Measurements from ENCODE around the gene MYBPHL. TPM values are rescaled to one million over a fixed set of nuclear protein-coding genes. Genes with fewer than 3 reads are reported as not detected.
A peak's percentile ranks its signal among the peaks of the same experiment; 100 is the strongest.

Gene MYBPHL
- total RNA-seq, 6 experiments from 2014 or later = not detected

- no peak for TF ChIP-seq CTCF (IDR thresholded peaks at IDR 0.05)
- no peak for TF ChIP-seq POLR2A (IDR thresholded peaks at IDR 0.05)
- Histone ChIP-seq H3K9me3 (no peaks in the 10 kb centered on the region), H3K36me3 (no peaks in the 10 kb centered on the region), H3K4me3 (peak overlapping the region in 1 of 3 donors; percentile 27), H3K4me1 (peaks cover 0 to 41% (median 14%) of the 10 kb centered on the region in 4 donors), H3K27ac (peak overlapping the region in 1 of 3 donors; percentile 88), H3K27me3 (no peaks in the 10 kb centered on the region)
- no peak for ATAC-seq
- peak in 1 of 3 donors; percentile 57 for DNase-seq
- 62% methylated on average over 11 of the region's 30 CpGs for WGBS (ENCODE audit: insufficient coverage, low coverage, low lambda C conversion rate, missing lambda C conversion rate)
- intact Hi-C loops (cut with DNase I) = no loop called here
Measured at GRCh38 chr1:109273570-109274288, 33.1 kb downstream of the MYBPHL start.

GRCh38 chr1:109272831-109273547 lies 33.8 kb downstream of the MYBPHL start:
- no peaks in the 10 kb centered on the region for H3K36me3 ChIP-seq
- H3K27me3 ChIP-seq = no peaks in the 10 kb centered on the region
- TF ChIP-seq CTCF (IDR thresholded peaks at IDR 0.05) (no peak), POLR2A (IDR thresholded peaks at IDR 0.05) (no peak)
- H3K27ac ChIP-seq = peak overlapping the region in 1 of 3 donors; percentile 29
- no peak overlapping the region for H3K4me3 ChIP-seq
- intact Hi-C loops (cut with DNase I) = no loop called here
- ATAC-seq = no peak
- H3K4me1 ChIP-seq = peaks cover 0 to 37% (median 12%) of the 10 kb centered on the region in 4 donors
- peak in 1 of 3 donors; percentile 51 for DNase-seq
- no peaks in the 10 kb centered on the region for H3K9me3 ChIP-seq
- WGBS (ENCODE audit: insufficient coverage, low coverage, low lambda C conversion rate, missing lambda C conversion rate) = 100% methylated on average over 1 of the region's 16 CpGs

DNA sequence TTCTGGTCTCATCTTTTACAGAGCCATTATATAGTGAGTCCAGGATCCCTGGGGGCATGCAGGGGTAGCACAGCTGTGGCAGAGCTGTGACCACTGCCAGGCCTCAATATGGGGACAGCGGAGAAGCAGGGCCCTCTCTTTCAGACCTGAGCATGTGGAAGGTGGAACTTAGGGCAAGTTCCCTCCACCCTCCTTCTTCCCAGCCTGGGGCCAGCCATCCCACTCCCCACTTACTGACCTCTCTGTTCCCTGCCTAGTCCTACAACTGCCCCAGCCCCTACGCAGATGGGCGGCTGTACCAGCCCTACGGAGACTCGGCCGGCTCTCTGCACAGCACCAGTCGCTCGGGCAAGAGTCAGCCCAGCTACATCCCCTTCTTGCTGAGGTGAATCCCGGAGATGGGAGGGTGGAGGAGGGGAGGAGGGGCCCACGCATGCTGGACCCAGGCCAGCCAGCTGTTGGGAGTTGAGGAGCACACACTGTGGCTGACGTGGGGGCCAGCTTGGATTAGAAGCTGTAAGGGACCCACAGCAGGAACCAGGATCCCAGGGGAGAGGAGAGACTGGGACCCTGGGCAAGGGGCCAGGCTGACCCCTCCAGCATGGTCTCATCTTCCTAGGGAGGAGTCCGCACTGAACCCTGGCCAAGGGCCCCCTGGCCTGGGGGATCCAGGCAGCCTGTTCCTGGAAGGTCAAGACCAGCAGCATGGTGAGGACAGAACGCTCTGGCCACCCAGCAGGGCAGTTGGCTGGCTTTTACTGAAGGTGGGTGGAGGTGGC lies 34.6 kb downstream of the MYBPHL start:
- DNase-seq = peak in 1 of 3 donors; percentile 55
- intact Hi-C loops (cut with DNase I) = no loop called here

More for the DNA sequence above, 34.6 kb downstream of the MYBPHL start:
- no peak overlapping the region for H3K27ac ChIP-seq
- H3K4me3 ChIP-seq = no peak overlapping the region
- TF ChIP-seq CTCF (IDR thresholded peaks at IDR 0.05) (no peak), POLR2A (IDR thresholded peaks at IDR 0.05) (no peak)
- H3K9me3 ChIP-seq = no peaks in the 10 kb centered on the region
- ATAC-seq = no peak
- peaks cover 0 to 29% (median 8%) of the 10 kb centered on the region in 4 donors for H3K4me1 ChIP-seq
- no peaks in the 10 kb centered on the region for H3K36me3 ChIP-seq
- WGBS (ENCODE audit: insufficient coverage, low coverage, low lambda C conversion rate, missing lambda C conversion rate) = 93% methylated on average over 3 of the region's 13 CpGs
- no peaks in the 10 kb centered on the region for H3K27me3 ChIP-seq

Data from right lobe of liver (tissue), 6 donors.